Right hindlimb (tissue), 1 donor: ENCODE measurements around the gene MTRR.

Experiments
- DNase-seq: peaks from one replicate; pipeline ENCODE4 v3.0.0-alpha.2; 2018

Gene MTRR

DNA sequence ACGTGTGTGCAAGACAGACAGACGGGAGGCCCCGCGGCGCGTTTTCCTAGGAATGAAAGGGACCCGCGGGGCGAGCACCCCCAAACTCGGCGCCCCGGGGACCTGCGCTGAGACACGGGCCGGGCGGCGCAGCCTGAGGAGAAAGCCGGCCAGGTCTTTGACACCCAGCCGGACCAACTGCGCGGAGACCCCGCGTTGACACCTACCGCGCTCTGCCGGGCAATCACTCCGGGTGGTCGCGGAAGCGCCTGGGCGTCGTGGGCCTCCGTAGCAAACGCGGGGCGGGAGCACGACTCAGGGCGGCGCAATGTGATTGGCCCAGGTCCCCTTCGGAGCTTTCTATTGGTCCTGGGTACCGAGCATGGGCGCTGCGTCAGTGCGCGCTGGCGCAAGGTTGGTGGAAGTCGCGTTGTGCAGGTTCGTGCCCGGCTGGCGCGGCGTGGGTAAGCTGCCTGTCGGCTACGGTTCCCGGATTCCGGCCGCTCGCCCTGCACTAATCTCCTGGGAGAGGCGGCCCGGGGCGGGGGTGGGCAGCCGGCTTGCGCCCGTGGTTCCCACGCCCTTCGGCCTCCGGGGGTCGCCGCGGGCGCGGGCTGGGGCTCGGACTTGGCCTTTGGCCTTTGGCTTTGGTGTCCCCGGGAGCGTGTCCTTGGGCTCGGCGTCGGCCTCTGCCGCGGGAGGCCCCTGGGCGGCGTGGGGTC is at the start of gene MTRR, which contains the start of gene FASTKD3:
TSS of gene MTRR (plus strand) at position 376 of the 701 bp plus-strand sequence. CDS start 1,647 bp downstream, outside the sequence.
TSS of gene FASTKD3 (minus strand) at position 259 of the 701 bp plus-strand sequence. CDS start 948 bp downstream, outside the sequence.
- peak; percentile 94 for DNase-seq

DNA sequence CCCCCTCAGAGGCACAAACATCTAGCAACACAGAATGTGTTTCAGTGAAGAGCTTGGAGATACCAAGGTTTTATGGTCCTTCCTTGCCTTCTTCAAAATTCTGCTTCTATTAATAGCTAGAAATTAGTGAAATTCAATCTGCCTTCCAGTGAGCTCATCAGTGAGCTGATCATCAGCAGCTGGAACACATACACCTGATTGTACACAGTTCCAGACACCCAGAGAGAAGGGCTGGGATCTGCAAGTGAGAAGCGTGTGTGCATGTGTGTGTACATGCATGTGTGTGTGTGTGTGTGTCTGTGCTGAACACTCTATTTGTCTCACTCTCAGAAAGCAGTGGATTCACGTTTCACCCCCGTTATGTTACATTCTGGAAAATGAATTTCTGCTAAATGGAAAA is 46.5 kb upstream of the MTRR start:
- no peak for DNase-seq

DNA sequence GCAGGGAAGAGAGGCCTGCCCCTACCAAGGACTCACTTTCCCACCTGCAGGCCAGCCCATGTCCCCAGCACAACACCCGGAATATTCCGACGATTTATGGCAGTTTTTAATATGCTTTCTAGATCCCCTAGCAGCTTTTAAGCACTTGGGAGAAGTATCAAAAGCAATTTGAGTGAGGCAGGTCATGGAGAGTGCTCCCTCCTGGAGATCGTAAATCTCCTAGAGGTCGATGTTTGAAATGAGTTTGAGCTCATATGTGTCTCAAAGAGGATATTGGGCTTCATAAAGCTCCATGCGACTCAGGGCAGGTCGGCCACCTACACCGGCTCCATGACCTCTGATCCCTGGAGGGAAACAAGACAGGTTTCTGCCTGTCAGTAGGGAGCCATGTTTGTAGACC is 45.4 kb upstream of the MTRR start:
- no peak for DNase-seq

DNA sequence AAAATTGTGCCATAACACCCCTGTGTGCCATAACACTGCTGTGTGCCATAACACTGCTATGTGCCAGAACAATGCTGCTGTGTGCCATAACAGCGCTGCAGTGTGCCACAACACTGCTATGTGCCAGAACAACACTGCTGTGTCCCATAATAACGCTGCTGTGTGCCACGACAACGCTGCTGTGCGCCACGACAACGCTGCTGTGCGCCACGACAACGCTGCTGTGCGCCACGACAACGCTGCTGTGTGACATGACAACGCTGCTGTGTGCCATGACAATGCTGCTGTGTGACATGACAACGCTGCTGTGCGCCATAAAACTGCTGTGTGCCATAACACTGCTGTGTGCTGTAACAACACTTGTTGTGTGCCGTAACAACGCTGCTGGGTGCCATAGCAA is 44.0 kb upstream of the MTRR start:
- no peak for DNase-seq

DNA sequence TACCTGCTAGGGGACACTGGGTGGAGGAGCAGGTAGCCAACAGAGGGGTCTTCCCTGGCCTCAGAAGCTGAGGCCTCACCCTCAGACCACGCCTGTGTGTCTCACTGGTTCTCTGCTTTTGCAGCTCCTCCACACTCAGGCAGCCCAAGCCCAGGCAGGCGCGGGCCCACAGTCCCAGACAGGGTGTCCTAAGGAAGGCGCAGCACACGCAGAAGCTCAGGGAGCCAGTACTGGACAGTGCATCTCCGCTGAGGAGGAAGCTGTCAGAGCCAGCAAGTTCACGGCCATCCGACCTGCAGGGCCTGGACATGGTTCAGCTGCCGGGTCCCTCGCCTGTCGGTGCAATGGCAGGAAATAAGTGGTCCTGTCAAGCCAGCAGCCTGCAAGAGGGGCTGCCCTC is 43.3 kb upstream of the MTRR start:
- no peak for DNase-seq

DNA sequence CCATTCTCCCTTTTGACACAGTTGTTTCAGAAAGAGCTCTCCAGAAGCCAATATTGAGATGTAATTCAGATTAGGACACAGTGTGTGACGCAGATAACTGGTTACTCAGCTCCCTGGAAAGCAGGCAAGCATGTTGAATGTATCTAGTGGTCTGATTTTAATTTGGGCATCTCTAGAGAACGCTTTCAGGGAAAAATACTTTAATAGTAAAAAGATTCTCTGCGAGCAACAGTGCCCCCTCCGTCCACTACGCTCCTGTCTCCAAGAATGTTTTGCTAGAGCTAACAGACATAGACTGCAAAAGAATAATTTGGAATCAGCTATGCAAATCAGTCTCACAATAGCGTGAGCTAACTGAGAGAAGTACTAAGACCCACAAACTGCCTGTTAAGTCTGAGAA is 41.3 kb upstream of the MTRR start:
- DNase-seq = no peak

DNA sequence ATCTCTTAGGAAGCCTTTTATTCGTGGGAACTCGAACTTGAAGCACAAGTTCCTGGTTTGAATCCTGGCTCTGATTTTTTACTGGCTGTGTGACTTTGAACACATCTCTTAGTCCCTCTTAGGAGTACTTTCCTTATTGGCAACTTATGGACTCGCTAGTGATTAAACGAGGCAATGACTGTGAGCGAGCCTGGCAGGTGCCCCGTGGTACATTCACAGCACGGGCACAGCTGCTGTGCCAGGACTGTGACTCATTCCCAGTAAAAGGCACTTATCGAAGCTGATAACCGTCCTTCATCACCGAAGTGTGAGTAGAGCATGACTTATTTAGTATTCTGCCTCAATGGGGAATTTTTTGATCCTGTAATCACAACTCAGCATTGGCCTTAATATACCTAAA is 40.7 kb upstream of the MTRR start:
- DNase-seq = no peak

DNA sequence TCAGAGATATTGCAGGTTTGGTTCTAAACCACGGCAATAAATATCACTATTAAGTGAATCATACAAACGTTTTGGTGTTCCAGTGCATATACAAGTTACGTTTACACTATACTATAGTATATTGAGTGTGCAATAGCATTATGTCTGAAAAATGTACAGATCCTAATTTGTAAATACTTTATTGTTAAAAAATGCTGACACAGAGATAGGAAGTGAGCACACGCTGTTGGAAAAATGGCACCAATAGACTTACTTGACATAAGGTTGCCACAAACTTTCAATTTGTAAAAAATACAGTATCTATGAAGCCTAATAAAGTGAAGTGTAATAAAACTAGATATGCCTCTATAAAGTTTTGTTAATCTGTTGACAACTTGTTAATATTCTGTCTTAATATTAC is 34.0 kb upstream of the MTRR start:
- DNase-seq = no peak

DNA sequence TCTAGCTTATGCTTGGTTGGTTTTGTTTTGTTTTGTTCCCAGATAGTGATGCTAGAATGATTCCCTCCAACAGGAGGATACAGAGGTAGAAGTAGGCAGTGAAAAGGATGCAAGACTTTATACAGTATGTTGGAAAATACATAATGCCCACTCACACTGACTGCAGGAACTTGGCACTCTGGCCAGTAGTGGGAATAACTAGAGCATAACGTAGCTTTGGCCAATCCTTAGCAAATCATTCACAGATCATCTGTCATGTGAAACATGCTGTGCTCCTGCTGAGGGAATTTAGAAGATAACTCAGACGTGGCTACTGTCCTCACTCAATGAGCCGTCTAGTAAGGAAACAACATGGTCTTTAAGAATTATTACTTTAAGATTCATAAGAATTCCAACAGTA is 31.5 kb upstream of the MTRR start:
- DNase-seq = no peak

DNA sequence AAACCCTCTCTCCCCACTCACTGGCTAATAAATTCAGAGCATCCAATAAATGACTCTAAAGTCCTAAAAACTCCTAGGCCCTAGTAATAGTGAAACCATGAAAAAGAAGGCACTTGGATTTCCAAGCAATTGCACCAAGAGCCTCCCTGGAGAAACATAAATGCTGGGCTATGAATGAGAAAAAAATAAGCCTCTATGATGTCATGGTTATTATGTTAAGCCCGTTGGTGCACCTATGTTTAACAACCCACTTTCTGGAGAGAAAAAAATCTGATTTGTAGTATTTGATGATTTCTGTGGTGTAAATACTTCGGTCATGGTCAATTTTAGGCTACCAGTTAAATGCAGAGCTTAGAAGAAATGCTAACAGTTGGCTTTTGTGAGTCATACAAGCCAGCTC is 26.4 kb upstream of the MTRR start:
- DNase-seq = no peak

DNA sequence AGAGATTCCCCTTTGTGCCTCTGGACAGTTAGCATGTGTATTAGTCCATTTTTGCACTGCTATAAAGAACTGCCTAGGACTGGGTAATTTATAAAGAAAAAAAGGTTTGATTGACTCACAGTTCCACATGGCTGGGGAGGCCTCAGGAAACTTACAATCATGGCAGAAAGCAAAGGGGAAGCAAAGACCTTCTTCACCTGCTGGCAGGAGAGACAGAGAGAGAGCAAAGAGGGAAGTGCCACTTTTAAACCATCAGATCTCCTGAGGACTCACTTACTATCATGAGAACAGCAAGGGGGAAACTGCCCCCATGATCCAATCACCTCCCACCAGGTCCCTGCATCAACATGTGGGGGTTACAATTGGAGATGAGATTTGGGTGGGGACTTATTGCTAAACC is 24.0 kb upstream of the MTRR start:
- DNase-seq = no peak

DNA sequence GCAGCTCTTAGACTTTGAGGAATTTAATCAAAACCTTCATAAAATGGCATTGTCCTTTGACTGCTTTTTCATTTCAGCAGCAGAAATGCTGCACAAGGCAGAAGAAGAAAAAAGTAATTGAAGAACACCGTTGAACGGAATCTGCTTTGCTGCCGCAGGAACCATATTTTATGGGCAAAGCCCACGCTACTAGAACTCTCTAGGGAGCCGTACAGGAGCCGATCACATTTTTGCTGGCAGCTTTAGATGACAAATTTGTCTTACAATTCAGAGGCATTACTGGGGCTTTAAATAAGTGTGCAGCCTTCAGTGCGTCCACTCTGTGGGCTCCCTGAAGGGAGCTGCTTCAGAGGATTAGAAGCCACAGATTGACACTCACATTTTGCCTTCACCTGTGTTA is 23.4 kb upstream of the MTRR start:
- DNase-seq = no peak

DNA sequence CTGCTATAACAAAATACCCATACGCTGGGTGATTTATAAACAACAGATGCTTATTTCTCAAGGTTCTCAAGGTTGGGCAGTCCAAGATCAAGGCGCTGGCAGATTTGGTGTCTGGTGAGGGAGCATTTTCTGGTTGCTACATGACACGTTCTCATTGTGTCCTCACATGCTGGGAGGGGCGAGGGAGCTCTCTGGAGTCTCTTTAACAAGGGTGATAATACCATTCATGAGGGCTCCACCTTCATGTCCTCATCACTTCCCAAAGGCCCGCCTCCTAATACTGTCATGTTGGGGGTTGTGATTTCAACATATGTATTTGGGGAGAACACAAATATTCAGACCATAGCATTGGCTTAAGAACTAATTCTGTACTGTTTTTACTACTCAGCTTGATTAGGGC is 22.6 kb upstream of the MTRR start:
- no peak for DNase-seq

DNA sequence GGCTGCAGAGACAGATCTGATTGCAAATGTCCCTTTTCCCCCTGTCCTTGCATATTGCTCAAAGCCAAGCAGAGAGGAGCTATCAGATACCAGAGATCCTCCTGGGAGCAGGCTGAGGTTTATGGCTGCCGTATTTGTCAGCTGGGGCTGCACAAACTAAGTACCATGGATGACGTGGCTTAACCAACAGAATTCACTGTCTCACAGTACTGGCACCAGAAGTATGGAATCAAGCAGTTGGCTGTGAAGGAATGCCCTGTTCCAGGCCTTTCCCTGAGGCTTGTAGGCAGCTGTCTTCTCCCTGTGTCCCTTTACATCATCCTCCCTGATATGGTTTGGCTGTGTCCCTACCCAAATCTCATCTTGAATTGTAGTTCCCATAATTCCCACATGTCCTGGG is 20.7 kb upstream of the MTRR start:
- no peak for DNase-seq

DNA sequence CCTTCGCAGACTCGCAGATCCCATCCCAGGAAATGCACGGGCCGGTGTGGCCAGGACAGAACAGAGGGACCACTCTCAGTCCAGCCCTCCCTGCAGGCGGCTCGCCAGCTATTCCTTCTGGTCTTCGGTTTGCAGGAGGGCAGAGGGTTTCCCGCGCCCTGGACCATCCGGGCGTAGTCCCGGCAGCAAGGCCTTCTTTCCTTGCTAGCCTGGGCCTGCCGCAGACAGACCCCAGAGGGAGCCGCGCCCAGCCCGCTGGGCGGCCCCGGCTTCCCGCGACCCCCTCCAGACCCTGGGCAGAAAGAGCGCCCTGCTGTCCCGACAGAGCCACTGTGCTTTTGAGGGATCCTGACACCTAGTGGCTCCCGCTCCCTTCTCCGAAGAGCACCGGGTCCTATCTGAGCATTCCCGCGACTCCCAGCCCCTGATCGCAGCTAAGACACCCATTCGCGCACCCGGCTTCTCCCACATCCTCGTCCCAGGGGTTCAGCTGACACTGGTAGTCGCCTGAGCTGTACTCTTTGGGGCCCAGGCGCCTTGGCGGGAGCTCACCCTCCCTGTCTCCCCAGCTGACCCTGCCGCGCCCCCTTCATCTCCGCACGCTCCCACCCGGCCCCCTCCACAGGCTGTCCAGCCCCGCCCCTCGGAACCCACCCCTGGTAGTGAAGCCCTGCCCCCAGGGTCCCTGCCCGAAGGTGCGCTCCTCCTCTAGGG is 19.1 kb upstream of the MTRR start:
- peak; percentile 40 for DNase-seq

DNA sequence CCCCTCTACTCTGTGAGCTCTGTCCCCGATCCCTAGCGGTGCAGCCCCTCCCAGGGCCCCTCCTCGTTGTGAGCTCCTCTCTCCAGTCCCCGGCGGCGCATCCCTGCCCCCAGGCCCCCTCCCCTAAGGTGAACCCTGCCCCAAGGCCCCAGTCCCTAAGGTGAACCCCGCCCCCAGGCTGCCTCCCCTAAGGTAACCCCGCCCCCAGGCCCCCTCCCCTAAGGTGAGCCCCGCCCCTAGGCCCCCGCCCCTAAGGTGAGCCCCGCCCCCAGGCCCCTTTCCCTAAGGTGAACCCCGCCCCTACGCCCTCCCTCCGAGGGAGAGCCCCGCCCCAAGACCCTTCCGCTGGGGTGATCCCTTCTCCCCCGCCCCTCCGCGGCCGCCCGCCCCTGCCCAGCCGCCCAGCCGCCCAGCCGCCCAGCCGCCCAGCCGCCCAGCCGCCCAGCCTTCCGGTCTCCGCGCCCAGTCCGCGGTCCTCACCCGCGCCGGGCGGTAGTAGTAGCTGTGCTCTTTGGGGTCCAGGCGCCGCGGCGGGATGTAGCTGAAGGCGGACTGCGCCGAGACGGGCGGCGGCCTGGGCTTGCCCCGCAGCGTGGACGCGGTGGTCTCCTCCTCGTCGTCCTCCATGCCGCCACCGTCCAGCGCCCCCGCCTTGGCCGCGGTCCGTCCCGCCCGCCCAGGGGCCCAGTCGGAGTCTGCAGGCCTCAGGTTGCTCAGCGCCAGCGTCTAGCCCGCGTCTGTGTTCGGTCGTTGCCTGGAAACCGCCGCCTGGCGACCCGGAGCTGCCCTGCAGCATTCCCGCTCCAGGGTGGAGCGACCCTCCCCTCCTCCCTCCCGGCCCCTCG is 18.3 kb upstream of the MTRR start, which contains the start of gene CFAP90:
TSS of gene CFAP90 (minus strand) at position 739 of the 845 bp plus-strand sequence. CDS start at position 627, 112 bp downstream.
- peak; percentile 83 for DNase-seq

DNA sequence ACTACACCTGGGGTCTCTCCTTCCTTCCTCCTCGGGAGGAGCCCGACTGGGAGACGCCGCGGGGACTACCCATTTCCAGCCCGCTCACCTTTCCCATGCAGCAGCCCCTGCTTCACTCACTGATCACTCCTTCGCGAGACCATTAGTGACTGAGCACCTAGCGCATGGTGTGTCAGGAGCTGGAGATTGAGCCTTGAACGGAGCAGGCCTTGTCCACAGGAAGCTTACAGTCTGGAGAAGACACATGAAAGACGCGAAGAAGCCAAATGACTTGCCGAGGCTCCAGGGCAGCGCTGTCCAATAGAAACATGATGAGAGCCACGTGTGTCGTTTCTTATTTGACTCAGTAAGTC is 17.7 kb upstream of the MTRR start:
- DNase-seq = no peak

DNA sequence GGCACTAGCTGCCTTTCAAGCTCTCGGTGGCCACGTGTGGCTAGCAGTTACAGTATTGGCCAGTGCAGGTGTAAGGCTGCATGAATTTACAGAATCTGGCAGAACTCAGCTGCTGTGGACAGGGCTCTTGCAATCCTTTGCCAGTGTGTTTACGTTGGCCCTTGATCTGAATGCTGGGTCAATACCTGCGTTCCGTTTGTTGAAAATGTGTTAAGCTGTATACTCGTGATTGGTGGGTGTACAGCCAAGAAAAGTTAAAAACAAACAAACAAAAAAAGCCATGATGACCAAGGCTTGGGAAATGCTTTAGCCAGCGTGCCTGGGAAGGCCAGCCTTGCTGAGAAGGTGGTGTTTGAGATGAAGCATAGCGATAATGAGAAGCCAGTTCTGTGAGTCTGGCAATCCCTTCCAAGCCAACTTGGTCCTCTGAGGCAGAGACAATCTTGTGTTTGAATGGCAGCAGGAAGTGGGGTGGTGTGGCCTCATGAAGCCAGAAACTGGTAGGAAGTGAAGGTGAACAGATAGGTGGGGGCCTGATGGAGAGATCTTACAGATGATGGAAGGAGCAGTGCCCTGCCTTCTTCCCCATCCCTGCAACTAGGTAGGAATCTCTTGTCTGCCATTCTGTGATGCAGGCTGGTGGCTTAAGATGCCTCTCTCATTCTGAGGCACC is 17.2 kb upstream of the MTRR start:
- no peak for DNase-seq

DNA sequence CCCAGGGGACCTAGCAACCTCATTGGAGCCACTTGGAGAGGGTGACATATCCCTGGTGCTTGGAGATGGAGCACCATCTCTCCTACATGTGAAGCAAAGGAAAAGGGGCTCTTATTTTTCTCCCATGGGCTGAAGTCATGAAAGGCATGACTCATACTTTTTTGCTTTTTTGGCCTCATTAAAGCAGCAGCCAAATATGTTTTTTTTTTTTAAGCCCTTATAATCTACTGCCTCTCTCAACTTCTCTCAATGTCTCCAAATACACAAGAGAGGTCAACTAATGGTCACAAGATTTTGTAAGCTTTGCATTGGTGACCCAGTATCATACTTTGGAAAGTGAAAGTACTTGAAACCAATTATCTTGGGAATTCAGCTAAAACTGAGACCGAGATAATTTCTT is 16.4 kb upstream of the MTRR start:
- DNase-seq = no peak

DNA sequence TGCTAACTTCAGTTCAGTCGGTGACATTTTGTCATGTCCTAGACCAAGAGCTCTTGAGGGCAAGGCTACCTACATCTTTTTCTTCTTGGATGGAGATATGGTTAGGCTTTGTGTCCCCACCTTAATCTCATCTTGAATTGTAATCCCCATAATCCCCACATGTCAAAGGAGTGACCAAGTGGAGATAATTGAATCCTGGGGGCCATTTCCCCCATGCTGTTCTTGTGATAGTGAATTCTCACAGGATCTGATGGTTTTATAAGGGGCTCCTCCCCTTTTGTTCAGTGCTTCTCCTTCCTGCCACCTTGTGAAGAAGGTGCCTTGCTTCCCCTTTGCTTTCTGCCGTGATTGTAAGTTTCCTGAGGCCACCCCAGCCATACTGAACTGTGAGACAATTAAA is 16.0 kb upstream of the MTRR start:
- DNase-seq = no peak

DNA sequence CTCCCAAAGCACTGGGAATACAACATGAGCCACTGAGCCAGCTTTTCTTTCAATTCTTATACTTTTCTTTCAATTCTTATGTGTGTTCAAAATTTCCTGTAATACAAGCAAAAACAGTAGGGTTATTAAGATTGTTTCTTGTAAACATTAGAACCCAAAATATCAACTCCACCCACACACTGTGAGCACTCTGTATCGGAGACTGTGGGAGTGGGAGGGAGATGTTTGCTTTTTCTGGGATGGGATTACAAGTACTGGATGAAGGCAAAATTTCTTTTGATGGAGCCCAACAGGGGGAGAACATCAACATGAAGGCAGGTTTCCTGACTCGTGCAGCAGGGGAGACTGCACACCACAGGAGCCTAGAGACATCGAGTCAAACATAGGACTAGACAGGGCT is 13.3 kb upstream of the MTRR start:
- no peak for DNase-seq

DNA sequence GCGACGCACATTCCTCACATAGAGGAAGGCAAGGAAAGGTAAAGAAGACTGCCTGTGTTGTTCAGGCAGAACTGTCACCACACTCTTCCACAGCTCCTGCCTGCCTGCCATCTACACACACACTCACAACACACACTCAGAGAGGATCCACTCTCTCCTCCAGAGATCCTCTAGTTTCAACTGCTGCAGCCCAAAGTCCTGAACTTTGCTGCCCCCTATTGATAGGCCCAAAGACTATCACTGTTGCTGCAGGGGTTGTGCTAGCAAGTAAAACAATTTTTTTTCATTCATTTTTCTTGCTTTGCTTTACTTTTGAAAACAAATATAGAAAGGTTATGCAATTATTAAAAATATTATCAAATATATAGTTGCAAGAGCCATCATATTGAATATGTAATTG is 12.1 kb upstream of the MTRR start:
- no peak for DNase-seq

DNA sequence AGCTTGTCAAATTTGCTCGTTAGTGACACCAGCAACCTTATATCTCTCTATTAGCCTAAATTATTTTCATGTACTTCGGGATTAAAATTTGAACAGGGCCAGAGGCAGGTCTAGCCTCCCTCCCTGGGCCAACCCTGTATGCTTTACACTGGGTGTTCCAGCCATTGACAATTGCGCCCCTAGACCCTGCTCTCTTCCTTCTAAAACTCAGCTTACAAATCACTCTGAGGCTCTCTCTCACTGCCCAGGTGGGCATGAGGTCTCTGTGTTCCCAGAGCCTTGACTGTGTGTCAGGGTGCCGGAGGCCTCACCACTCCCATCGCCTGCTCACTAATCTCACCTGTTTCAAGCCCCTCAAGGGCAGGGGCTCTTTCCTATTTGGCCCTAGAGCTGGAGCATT is 11.6 kb upstream of the MTRR start:
- DNase-seq = no peak
